ENCODE results near the gene UBAC2.

Gene UBAC2, protein sequence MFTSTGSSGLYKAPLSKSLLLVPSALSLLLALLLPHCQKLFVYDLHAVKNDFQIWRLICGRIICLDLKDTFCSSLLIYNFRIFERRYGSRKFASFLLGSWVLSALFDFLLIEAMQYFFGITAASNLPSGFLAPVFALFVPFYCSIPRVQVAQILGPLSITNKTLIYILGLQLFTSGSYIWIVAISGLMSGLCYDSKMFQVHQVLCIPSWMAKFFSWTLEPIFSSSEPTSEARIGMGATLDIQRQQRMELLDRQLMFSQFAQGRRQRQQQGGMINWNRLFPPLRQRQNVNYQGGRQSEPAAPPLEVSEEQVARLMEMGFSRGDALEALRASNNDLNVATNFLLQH

DNA sequence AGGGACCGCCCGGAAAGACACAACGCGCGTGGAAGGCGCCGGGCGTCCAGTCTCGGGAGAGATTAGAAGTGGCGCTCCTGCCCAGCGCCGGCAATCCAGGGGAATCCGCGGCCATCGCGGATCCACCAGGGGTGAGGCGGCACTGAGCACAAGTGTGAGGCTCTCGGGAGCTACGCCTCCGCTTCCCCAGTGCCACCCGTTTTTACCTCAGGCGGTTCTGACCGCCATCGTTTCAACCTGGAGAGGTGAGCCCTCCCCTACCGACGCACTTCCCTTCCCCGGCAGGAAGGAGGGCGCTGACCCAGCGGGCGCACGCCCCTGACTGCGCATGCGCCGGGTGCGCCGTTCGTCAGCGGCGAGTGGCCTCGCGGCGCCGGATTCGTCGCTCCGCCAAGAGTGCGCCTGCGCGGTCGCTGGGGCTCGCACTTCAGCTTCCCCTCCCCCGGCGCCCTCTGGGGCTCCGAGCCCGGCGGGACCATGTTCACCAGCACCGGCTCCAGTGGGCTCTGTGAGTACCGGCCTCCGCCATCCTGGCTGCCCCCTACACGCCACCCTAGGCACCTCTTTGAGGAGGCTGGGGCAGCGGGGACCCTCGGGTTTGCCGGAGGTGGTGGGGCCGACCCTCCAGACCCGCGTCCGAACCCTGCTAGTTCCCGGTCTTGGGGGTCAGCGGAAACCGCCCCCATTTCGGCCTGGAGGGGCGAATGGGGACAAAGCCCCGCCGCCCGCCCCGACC is at the start of gene UBAC2:
Gene UBAC2, plus strand, starts transcription at position 423 of the 736 bp plus-strand sequence. Its CDS starts 55 bp downstream, at position 478.
- no peak for TF ChIP-seq ZFX (IDR thresholded peaks at IDR 0.05; ENCODE audit: borderline replicate concordance)
- TF ChIP-seq, protein P1, sequence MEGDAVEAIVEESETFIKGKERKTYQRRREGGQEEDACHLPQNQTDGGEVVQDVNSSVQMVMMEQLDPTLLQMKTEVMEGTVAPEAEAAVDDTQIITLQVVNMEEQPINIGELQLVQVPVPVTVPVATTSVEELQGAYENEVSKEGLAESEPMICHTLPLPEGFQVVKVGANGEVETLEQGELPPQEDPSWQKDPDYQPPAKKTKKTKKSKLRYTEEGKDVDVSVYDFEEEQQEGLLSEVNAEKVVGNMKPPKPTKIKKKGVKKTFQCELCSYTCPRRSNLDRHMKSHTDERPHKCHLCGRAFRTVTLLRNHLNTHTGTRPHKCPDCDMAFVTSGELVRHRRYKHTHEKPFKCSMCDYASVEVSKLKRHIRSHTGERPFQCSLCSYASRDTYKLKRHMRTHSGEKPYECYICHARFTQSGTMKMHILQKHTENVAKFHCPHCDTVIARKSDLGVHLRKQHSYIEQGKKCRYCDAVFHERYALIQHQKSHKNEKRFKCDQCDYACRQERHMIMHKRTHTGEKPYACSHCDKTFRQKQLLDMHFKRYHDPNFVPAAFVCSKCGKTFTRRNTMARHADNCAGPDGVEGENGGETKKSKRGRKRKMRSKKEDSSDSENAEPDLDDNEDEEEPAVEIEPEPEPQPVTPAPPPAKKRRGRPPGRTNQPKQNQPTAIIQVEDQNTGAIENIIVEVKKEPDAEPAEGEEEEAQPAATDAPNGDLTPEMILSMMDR (IDR thresholded peaks at IDR 0.05): no peak
- peak within 1 kb of the TSS; percentile 84 for H3K27ac ChIP-seq

DNA sequence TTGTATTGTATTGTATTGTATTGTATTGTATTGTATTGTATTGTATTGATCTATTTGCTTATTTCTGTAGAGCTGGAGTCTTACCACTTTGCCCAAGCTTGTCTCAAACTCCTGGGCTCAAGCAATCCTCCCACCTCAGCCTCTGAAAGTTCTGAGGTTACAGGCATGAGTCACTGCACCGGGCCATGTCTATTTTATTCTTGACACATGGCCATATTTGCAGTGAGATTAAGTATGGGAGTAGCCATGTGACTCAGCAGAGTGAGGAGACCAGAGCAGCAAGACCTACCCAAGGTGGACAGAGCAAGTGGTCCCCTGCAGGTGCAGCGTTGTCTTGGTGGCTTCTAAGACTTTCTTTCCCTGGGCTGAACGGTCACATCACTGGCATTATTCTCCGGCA is 49.1 kb upstream of the UBAC2 start:
- no peak overlapping the region for H3K27ac ChIP-seq
- TF ChIP-seq ZFX (IDR thresholded peaks at IDR 0.05; ENCODE audit: borderline replicate concordance): no peak
- TF ChIP-seq, protein P1 (IDR thresholded peaks at IDR 0.05): no peak

DNA sequence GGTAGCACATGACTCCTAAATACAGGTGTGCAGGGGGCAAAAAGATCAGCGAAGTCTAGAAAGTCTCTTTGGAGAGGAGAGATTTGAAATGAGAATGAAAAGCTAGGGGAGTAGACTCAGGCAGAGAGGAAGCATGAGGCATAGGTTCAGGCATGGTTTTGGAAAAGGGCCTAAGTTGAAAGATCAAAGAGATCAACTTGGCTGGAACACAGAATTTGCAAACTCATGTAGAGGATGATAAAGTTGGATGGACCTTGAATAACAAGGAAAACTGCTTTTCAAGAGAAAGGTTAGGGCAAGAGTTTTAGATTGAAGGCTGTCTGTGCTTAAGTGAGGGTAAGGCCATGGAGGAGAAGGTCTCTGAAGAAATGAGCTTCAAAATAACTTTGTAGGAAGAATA is 47.4 kb upstream of the UBAC2 start:
- no peak for TF ChIP-seq ZFX (IDR thresholded peaks at IDR 0.05; ENCODE audit: borderline replicate concordance)
- TF ChIP-seq, protein P1 (IDR thresholded peaks at IDR 0.05): no peak
- no peak overlapping the region for H3K27ac ChIP-seq

DNA sequence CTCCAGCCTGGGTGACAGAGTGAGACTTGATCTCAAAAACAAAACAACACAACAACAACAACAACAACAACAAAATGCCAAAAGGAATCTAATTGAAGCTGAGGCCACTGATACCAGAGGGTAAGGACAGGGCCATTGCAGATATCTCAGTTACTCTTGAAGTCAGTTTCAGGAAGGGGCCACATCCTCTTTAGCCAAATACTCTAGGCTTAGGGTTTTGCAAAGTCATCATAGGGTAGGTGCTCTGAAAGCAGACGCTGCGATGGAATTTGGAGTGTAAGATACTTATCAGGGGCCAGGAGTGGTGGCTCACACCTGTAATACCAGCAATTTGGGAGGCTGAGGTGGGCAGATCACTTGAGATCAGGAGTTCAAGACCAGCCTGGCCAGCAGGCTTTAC is 46.6 kb upstream of the UBAC2 start:
- TF ChIP-seq ZFX (IDR thresholded peaks at IDR 0.05; ENCODE audit: borderline replicate concordance): no peak
- TF ChIP-seq, protein P1 (IDR thresholded peaks at IDR 0.05): no peak
- no peak overlapping the region for H3K27ac ChIP-seq

DNA sequence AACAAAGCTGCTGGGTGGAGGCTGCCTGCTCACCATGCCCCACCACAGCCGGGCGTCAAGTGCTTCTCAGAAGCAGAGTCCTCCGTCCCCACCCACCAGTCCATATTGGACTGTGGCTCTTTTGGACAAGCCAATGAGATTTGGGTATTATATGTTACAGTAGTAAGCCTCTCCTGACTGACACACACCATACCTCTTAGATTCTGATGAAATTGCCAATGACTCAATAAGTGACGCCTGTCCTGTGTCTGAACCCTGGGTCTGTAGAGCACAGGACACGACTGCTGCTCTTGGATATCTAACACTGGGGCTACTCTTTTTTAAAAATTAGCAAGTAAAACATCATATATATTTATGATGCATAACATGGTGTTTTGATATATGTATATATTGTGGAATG is 44.8 kb upstream of the UBAC2 start:
- TF ChIP-seq, protein P1 (IDR thresholded peaks at IDR 0.05): no peak
- no peak for TF ChIP-seq ZFX (IDR thresholded peaks at IDR 0.05; ENCODE audit: borderline replicate concordance)
- H3K27ac ChIP-seq: no peak overlapping the region

DNA sequence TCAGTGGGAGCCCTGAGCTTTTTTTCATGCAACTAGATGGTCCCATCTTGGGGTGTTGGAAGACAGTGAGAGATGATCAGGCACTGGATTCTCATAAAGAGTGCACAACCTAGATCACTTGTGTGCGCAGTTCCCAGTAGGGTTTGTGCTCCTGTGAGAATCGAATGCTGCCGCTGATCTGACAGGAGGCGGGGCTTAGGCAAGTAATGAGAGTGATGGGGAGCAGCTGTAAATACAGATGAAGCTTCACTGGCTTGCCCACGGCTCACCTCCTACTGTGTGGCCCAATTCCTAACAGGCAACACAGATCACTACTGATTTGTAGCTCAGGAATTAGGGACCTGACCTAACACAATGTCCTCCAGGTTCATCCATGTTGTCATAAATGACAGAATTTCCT is 43.6 kb upstream of the UBAC2 start:
- TF ChIP-seq, protein P1 (IDR thresholded peaks at IDR 0.05): no peak
- TF ChIP-seq ZFX (IDR thresholded peaks at IDR 0.05; ENCODE audit: borderline replicate concordance): no peak
- no peak overlapping the region for H3K27ac ChIP-seq

DNA sequence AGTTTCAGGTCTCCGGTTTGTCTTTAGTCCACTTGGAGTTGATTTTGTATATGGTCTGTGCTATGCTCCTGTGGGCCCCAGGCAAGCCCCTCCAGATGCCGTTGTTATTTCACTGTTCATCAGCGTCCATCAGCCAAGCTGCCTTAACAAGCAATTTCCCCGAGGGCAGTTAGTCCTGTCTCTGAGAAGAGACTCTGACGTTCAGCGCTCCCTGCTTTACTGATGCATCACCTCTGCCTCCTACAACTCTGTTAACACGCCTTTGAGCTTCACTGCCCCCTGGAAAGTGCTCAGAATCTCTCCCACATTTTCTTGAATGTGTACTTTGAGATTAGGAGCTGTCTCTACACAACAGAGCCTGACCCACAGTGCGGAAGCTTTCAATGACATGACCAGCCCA is 41.8 kb upstream of the UBAC2 start:
- TF ChIP-seq, protein P1 (IDR thresholded peaks at IDR 0.05): no peak
- no peak for TF ChIP-seq ZFX (IDR thresholded peaks at IDR 0.05; ENCODE audit: borderline replicate concordance)
- no peak overlapping the region for H3K27ac ChIP-seq
